ENCODE data around the gene ABCG1. TPM values are rescaled to one million over a fixed set of nuclear protein-coding genes. Genes with fewer than 3 reads are reported as not detected.

Gene ABCG1
- total RNA-seq, 4 donors from 2014 or later: 2.6 to 10.9 (median 3.7) TPM

- no peaks in the 10 kb centered on the region for H3K36me3 ChIP-seq
- peaks cover 0 to 61% (median 0%) of the 10 kb centered on the region in 4 donors for H3K27me3 ChIP-seq
- TF ChIP-seq POLR2A (IDR thresholded peaks at IDR 0.05): no peak
- TF ChIP-seq CTCF (IDR thresholded peaks at IDR 0.05): no peak
- no peaks in the 10 kb centered on the region for H3K9me3 ChIP-seq
- no peak overlapping the region for H3K4me3 ChIP-seq
- 73% methylated on average over 3 of the region's 3 CpGs; no CpG with 5 or more reads in 1 of the 2 donors for WGBS, 2 donors
- no peak overlapping the region for H3K27ac ChIP-seq
- intact Hi-C loops (cut with DNase I): no loop called here
- peaks cover 30 to 62% (median 44%) of the 10 kb centered on the region in 3 donors for H3K4me1 ChIP-seq
- no peak for DNase-seq
These were observed 18.6 kb downstream of the ABCG1 start for GRCh38 chr21:42237577-42237976.

GRCh38 chr21:42238185-42238934, 19.4 kb downstream of the ABCG1 start:
- DNase-seq: no peak
- Histone ChIP-seq H3K27me3 (peaks cover 0 to 65% (median 0%) of the 10 kb centered on the region in 4 donors), H3K27ac (peak overlapping the region in 2 of 4 donors; percentile 21 to 26), H3K4me3 (no peak overlapping the region), H3K9me3 (no peaks in the 10 kb centered on the region), H3K36me3 (no peaks in the 10 kb centered on the region), H3K4me1 (peaks cover 25 to 54% (median 36%) of the 10 kb centered on the region in 3 donors)
- TF ChIP-seq CTCF (IDR thresholded peaks at IDR 0.05) (no peak), POLR2A (IDR thresholded peaks at IDR 0.05) (no peak)
- WGBS, 2 donors: 66 to 67% methylated on average over 12 of the region's 12 CpGs
- intact Hi-C loops (cut with DNase I): no loop called here

- WGBS, 2 donors: 60 to 97% methylated on average over 3 to 6 of the region's 8 CpGs
- intact Hi-C loops (cut with DNase I): no loop called here
- Histone ChIP-seq H3K4me3 (no peak overlapping the region), H3K36me3 (no peaks in the 10 kb centered on the region), H3K4me1 (peaks cover 13 to 42% (median 24%) of the 10 kb centered on the region in 3 donors), H3K27ac (no peak overlapping the region), H3K27me3 (peaks cover 0 to 68% (median 0%) of the 10 kb centered on the region in 4 donors), H3K9me3 (no peaks in the 10 kb centered on the region)
- TF ChIP-seq CTCF (IDR thresholded peaks at IDR 0.05) (no peak), POLR2A (IDR thresholded peaks at IDR 0.05) (no peak)
- no peak for DNase-seq
These were observed 20.6 kb downstream of the ABCG1 start for GRCh38 chr21:42239556-42239955.

GRCh38 chr21:42239973-42240372, 21.0 kb downstream of the ABCG1 start:
- intact Hi-C loops (cut with DNase I): loop anchor here (10.0 kb wide), 1 partner anchor 55 kb away; no protein-coding TSS in a partner anchor

More at GRCh38 chr21:42239973-42240372, 21.0 kb downstream of the ABCG1 start:
- Histone ChIP-seq H3K4me1 (peaks cover 9 to 38% (median 23%) of the 10 kb centered on the region in 3 donors), H3K27ac (no peak overlapping the region), H3K9me3 (no peaks in the 10 kb centered on the region), H3K36me3 (no peaks in the 10 kb centered on the region), H3K4me3 (no peak overlapping the region), H3K27me3 (peaks cover 0 to 69% (median 0%) of the 10 kb centered on the region in 4 donors)
- WGBS, 2 donors: 78 to 80% methylated on average over 1 to 6 of the region's 8 CpGs
- no peak for DNase-seq
- no peak for TF ChIP-seq POLR2A (IDR thresholded peaks at IDR 0.05)
- no peak for TF ChIP-seq CTCF (IDR thresholded peaks at IDR 0.05)
